ENCODE data around the gene PPME1. TPM values are rescaled to one million over a fixed set of nuclear protein-coding genes. Genes with fewer than 3 reads are reported as not detected.

Gene PPME1
- total and polyA plus RNA-seq, 8 donors: 2.0 to 31.0 (median 18.2) TPM

GRCh38 chr11:74141241-74141695 lies 29.8 kb upstream of the PPME1 start:
- H3K27me3 ChIP-seq: no peaks in the 10 kb centered on the region
- H3K9me3 ChIP-seq: no peaks in the 10 kb centered on the region
- TF ChIP-seq, protein P1, sequence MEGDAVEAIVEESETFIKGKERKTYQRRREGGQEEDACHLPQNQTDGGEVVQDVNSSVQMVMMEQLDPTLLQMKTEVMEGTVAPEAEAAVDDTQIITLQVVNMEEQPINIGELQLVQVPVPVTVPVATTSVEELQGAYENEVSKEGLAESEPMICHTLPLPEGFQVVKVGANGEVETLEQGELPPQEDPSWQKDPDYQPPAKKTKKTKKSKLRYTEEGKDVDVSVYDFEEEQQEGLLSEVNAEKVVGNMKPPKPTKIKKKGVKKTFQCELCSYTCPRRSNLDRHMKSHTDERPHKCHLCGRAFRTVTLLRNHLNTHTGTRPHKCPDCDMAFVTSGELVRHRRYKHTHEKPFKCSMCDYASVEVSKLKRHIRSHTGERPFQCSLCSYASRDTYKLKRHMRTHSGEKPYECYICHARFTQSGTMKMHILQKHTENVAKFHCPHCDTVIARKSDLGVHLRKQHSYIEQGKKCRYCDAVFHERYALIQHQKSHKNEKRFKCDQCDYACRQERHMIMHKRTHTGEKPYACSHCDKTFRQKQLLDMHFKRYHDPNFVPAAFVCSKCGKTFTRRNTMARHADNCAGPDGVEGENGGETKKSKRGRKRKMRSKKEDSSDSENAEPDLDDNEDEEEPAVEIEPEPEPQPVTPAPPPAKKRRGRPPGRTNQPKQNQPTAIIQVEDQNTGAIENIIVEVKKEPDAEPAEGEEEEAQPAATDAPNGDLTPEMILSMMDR (IDR thresholded peaks at IDR 0.05): no peak
- no peak for TF ChIP-seq POLR2A (IDR thresholded peaks at IDR 0.05)
- TF ChIP-seq POLR2AphosphoS5 (IDR thresholded peaks at IDR 0.05): peak in 1 of 3 donors; percentile 7
- no peak for TF ChIP-seq EP300 (IDR thresholded peaks at IDR 0.05)
- peaks cover 0 to 18% (median 13%) of the 10 kb centered on the region in 4 donors for H3K36me3 ChIP-seq
- intact Hi-C loops (cut with DNase I; ENCODE audit: low total_unique reads): no loop called here
- 60 to 75% (median 64%) methylated on average over 2 of the region's 2 CpGs for WGBS, 5 donors
- peaks cover 10 to 35% (median 17%) of the 10 kb centered on the region in 4 donors for H3K4me1 ChIP-seq
- peak overlapping the region in 1 of 5 donors; percentile 26 for H3K27ac ChIP-seq
- peak; percentile 43 to 47 for DNase-seq
- H3K4me3 ChIP-seq: no peak overlapping the region

DNA sequence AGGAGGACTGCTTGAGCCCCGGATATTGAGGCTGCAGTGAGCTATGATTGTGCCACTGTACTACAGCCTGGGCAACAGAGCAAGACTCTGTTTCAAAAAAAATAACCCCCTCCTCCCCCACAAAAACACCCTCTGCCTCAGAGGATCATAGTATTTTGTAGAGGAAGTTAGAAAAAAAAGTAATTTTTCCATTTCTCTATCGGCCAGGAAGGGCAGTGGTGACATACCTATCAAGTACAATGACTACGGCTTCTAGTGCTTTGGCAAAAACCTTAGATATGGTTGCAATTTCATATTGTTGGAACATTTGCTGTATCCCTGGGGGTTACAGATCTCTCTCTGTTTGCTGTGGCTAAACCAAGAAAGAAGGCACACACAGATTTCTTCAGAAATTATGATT lies 29.2 kb upstream of the PPME1 start:
- TF ChIP-seq, protein P1 (IDR thresholded peaks at IDR 0.05): no peak
- TF ChIP-seq POLR2A (IDR thresholded peaks at IDR 0.05) (no peak), POLR2AphosphoS5 (IDR thresholded peaks at IDR 0.05) (no peak), EP300 (IDR thresholded peaks at IDR 0.05) (no peak)
- Histone ChIP-seq H3K9me3 (no peaks in the 10 kb centered on the region), H3K27ac (peak overlapping the region in 1 of 5 donors; percentile 26), H3K4me3 (no peak overlapping the region), H3K27me3 (no peaks in the 10 kb centered on the region), H3K4me1 (peaks cover 10 to 35% (median 17%) of the 10 kb centered on the region in 4 donors), H3K36me3 (peaks cover 0 to 12% (median 7%) of the 10 kb centered on the region in 4 donors)
- intact Hi-C loops (cut with DNase I; ENCODE audit: low total_unique reads): no loop called here
- no peak for DNase-seq
- 72 to 86% (median 84%) methylated on average over 3 of the region's 3 CpGs for WGBS, 5 donors

DNA sequence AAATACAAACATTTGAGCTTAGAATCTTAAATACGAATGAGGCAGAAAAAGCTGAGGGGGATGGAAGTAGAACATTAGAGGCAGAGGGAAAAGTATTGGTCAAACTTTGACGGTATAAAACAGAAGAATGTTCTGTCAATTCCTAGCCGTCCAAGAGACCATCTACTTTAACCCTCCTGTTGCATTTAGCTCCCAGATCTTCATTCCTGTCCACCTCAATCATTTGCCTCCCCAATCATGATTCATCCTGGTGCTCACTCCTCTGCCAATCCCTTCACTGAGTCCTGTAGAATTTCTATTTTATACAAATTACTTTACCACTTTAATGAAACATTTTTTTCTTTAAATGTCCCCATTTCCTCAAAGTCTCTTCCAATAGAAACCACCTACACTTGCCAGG lies 28.5 kb upstream of the PPME1 start:
- H3K27ac ChIP-seq: no peak overlapping the region
- H3K27me3 ChIP-seq: no peaks in the 10 kb centered on the region
- DNase-seq: no peak
- H3K4me3 ChIP-seq: no peak overlapping the region
- 79 to 92% (median 88%) methylated on average over 3 of the region's 3 CpGs for WGBS, 5 donors
- peaks cover 0 to 11% (median 3%) of the 10 kb centered on the region in 4 donors for H3K36me3 ChIP-seq
- H3K4me1 ChIP-seq: peaks cover 10 to 35% (median 17%) of the 10 kb centered on the region in 4 donors
- H3K9me3 ChIP-seq: no peaks in the 10 kb centered on the region
- intact Hi-C loops (cut with DNase I; ENCODE audit: low total_unique reads): no loop called here
- no peak for TF ChIP-seq POLR2A (IDR thresholded peaks at IDR 0.05)
- TF ChIP-seq POLR2AphosphoS5 (IDR thresholded peaks at IDR 0.05): no peak
- no peak for TF ChIP-seq EP300 (IDR thresholded peaks at IDR 0.05)
- TF ChIP-seq, protein P1 (IDR thresholded peaks at IDR 0.05): no peak

DNA sequence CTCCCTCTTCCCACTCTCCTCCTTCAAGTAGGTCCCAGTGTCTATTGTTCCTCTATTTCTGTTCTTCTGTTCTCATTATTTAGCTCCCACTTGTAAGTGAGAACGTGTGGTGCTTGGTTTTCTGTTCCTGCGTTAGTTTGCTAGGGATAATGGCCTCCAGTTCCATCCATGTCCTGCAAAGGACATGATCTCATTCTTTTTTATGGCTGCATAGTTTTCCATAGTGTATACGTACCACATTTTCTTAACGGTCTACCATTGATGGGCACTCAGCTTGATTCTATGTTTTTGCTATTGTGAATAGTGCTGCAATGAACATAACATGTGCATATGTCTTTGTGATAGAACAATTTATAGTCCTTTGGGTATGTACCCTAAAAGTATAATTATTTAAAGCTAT lies 26.5 kb upstream of the PPME1 start:
- peaks cover 0 to 16% (median 0%) of the 10 kb centered on the region in 4 donors for H3K4me1 ChIP-seq
- H3K27ac ChIP-seq: no peak overlapping the region
- H3K9me3 ChIP-seq: no peaks in the 10 kb centered on the region
- no peak overlapping the region for H3K4me3 ChIP-seq
- 92 to 98% (median 97%) methylated on average over 4 of the region's 4 CpGs for WGBS, 5 donors
- no peaks in the 10 kb centered on the region for H3K27me3 ChIP-seq
- intact Hi-C loops (cut with DNase I; ENCODE audit: low total_unique reads): no loop called here
- TF ChIP-seq, protein P1 (IDR thresholded peaks at IDR 0.05): no peak
- TF ChIP-seq POLR2AphosphoS5 (IDR thresholded peaks at IDR 0.05): no peak
- TF ChIP-seq EP300 (IDR thresholded peaks at IDR 0.05): no peak
- TF ChIP-seq POLR2A (IDR thresholded peaks at IDR 0.05): no peak
- no peak for DNase-seq
- peaks cover 0 to 6% (median 0%) of the 10 kb centered on the region in 4 donors for H3K36me3 ChIP-seq

All from stomach (tissue), 9 donors.